IMR-90 (cell line): ENCODE data around the gene VAV3. TPM values are rescaled to one million over a fixed set of nuclear protein-coding genes. Genes with fewer than 3 reads are reported as not detected.

ENCODE experiments used
- ATAC-seq: fragments of 200-7000 bp; cut with Tn5 transposase; 2 replicates; pipeline ENCODE4 v1.9.1; 2020; ENCODE audit warnings: low read depth, mild to moderate bottlenecking, moderate library complexity
- BruUV-seq: library from RNA; stranded (reverse); fragments of 400-500 nt; replicated peaks from 2 replicates; lab custom pipeline; 2021; lab: Mats Ljungman, UMichigan
- CTCF ChIA-PET: fragments of 300-600 bp; formaldehyde crosslinking; extraction: SDS; loops from one replicate; lab custom pipeline; 2021; ENCODE audit warnings: antibody characterized with exemption; lab: Yijun Ruan, JAX
- POLR2A ChIA-PET: fragments of 300-600 bp; sonication (Branson Sonifier 250); formaldehyde crosslinking; loops from one replicate; lab custom pipeline; 2022; ENCODE audit warnings: antibody characterized with exemption; ENCODE audit not compliant: unreplicated experiment; lab: Charles Lee
- DNase-seq: peaks from one replicate; pipeline ENCODE4 v3.0.0; 2013
- H2AFZ ChIP-seq: replicated peaks from 2 replicates; pipeline ENCODE3; 2013; ENCODE audit warnings: low read length, mild to moderate bottlenecking; ENCODE audit not compliant: poor library complexity
- H2AK5ac ChIP-seq: 2 replicates; pipeline ENCODE4 v1.6.1; 2013; ENCODE audit warnings: low read depth, low read length, inconsistent platforms
- H2AK9ac ChIP-seq: replicated peaks from 2 replicates; pipeline ENCODE3; 2013; ENCODE audit warnings: mild to moderate bottlenecking, low read depth, low read length, moderate library complexity; ENCODE audit not compliant: poor library complexity
- H2BK120ac ChIP-seq: 2 replicates; pipeline ENCODE4 v1.6.1; 2013; ENCODE audit warnings: low read depth, low read length, inconsistent platforms
- H2BK15ac ChIP-seq: 3 replicates; pipeline ENCODE4 v1.6.1; 2013; ENCODE audit warnings: low read depth, low read length, inconsistent platforms
- H2BK20ac ChIP-seq: 2 replicates; pipeline ENCODE4 v1.6.1; 2013; ENCODE audit warnings: low read depth, mild to moderate bottlenecking, inconsistent platforms, low read length, moderate library complexity
- H2BK5ac ChIP-seq: 2 replicates; pipeline ENCODE4 v1.6.1; 2013; ENCODE audit warnings: mild to moderate bottlenecking, low read depth, low read length, inconsistent platforms; ENCODE audit not compliant: poor library complexity, severe bottlenecking
- H3K14ac ChIP-seq: replicated peaks from 2 replicates; pipeline ENCODE4 v1.6.1; 2013; ENCODE audit warnings: low read depth, low read length, inconsistent platforms
- H3K18ac ChIP-seq: 2 replicates; pipeline ENCODE4 v1.6.1; 2013; ENCODE audit warnings: low read depth, low read length, control low read depth
- H3K23ac ChIP-seq: 2 replicates; pipeline ENCODE4 v1.6.1; 2013; ENCODE audit warnings: low read depth, low read length, inconsistent platforms
- H3K27ac ChIP-seq: 2 replicates; pipeline ENCODE4 v1.5.1; 2013; ENCODE audit warnings: mild to moderate bottlenecking, control low read depth, low read length; ENCODE audit not compliant: insufficient read depth
- H3K27me3 ChIP-seq: 2 replicates; pipeline ENCODE4 v1.6.1; 2013; ENCODE audit warnings: low read length; ENCODE audit not compliant: control insufficient read depth, insufficient read depth
- H3K36me3 ChIP-seq: 2 replicates; pipeline ENCODE4 v1.6.1; 2013; ENCODE audit warnings: low read length, mixed read lengths; ENCODE audit not compliant: control insufficient read depth, insufficient read depth
- H3K4ac ChIP-seq: 2 replicates; pipeline ENCODE4 v1.6.1; 2013; ENCODE audit warnings: low read depth, low read length, inconsistent platforms
- H3K4me1 ChIP-seq: 2 replicates; pipeline ENCODE4 v1.6.1; 2013; ENCODE audit warnings: low read length, mixed read lengths; ENCODE audit not compliant: control insufficient read depth, insufficient read depth
- H3K4me2 ChIP-seq: 2 replicates; pipeline ENCODE4 v1.6.1; 2013; ENCODE audit warnings: low read depth, mild to moderate bottlenecking, control low read depth, low read length, moderate library complexity
- H3K4me3 ChIP-seq: 2 replicates; pipeline ENCODE4 v1.5.1; 2013; ENCODE audit warnings: low read depth, mild to moderate bottlenecking, control low read depth, low read length, moderate library complexity; ENCODE audit not compliant: insufficient read depth
- H3K56ac ChIP-seq: 2 replicates; pipeline ENCODE4 v1.6.1; 2013; ENCODE audit warnings: low read length, inconsistent platforms; ENCODE audit not compliant: insufficient read depth; ENCODE audit errors: extremely low read depth
- H3K79me1 ChIP-seq, 2 experiments: 2 replicates each; pipeline ENCODE4 v1.6.1; 2013; ENCODE audit warnings: low read length in 2 of 2, inconsistent platforms in 1 of 2, low read depth in 1 of 2
- H3K9ac ChIP-seq: 2 replicates; pipeline ENCODE4 v1.6.1; 2013; ENCODE audit warnings: low read depth, low read length, control low read depth
- H3K9me1 ChIP-seq: 2 replicates; pipeline ENCODE4 v1.6.1; 2013; ENCODE audit warnings: low read length, inconsistent platforms; ENCODE audit not compliant: insufficient read depth
- H3K9me3 ChIP-seq: 2 replicates; pipeline ENCODE4 v1.6.1; 2013; ENCODE audit warnings: low read length; ENCODE audit not compliant: control insufficient read depth, insufficient read depth
- H4K20me1 ChIP-seq: 2 replicates; pipeline ENCODE4 v1.6.1; 2013; ENCODE audit warnings: low read length, inconsistent platforms; ENCODE audit not compliant: insufficient read depth
- H4K5ac ChIP-seq: 2 replicates; pipeline ENCODE4 v1.6.1; 2013; ENCODE audit warnings: mild to moderate bottlenecking, low read depth, low read length, control low read depth
- H4K8ac ChIP-seq, 2 experiments: 2 replicates each; pipeline ENCODE4 v1.6.1; 2013; ENCODE audit warnings: low read depth in 2 of 2, low read length in 2 of 2, control low read depth in 1 of 2, inconsistent platforms in 1 of 2
- H4K91ac ChIP-seq: 2 replicates; pipeline ENCODE4 v1.6.1; 2013; ENCODE audit warnings: low read depth, low read length, inconsistent platforms; ENCODE audit not compliant: insufficient read depth
- BHLHE40 ChIP-seq: fragments of 150-350 bp; IDR thresholded peaks from 2 replicates; pipeline ENCODE4 v1.6.1; 2016; ENCODE audit warnings: mild to moderate bottlenecking, low read depth, low read length
- CEBPB ChIP-seq: IDR thresholded peaks from 2 replicates; pipeline ENCODE4 v1.6.1; 2012; ENCODE audit warnings: low read depth, low read length, improper control_type of control experiment
- CHD1 ChIP-seq: IDR thresholded peaks from 2 replicates; pipeline ENCODE4 v1.6.1; 2012; ENCODE audit warnings: low read depth, low read length, improper control_type of control experiment
- CTCF ChIP-seq: conservative IDR thresholded peaks from 2 replicates; pipeline ENCODE4 v1.5.1; 2012; ENCODE audit warnings: mild to moderate bottlenecking, low read depth, low read length, improper control_type of control experiment
- ELK1 ChIP-seq: fragments of 150-350 bp; IDR thresholded peaks from 2 replicates; pipeline ENCODE4 v1.6.1; 2016; ENCODE audit warnings: low read depth, mild to moderate bottlenecking, low read length, moderate library complexity, borderline replicate concordance
- FOS ChIP-seq: fragments of 150-350 bp; IDR thresholded peaks from 2 replicates; pipeline ENCODE4 v1.6.1; 2016; ENCODE audit warnings: low read depth, low read length
- MAFK ChIP-seq: IDR thresholded peaks from 2 replicates; pipeline ENCODE4 v1.6.1; 2012; ENCODE audit warnings: low read depth, low read length, improper control_type of control experiment
- MAZ ChIP-seq: IDR thresholded peaks from 2 replicates; pipeline ENCODE4 v1.6.1; 2012; ENCODE audit warnings: low read depth, mild to moderate bottlenecking, low read length, improper control_type of control experiment, moderate library complexity, borderline replicate concordance
- MXI1 ChIP-seq: IDR thresholded peaks from 2 replicates; pipeline ENCODE4 v1.6.1; 2012; ENCODE audit warnings: low read depth, mild to moderate bottlenecking, low read length, moderate library complexity, borderline replicate concordance
- NFE2L2 ChIP-seq: fragments of 150-350 bp; IDR thresholded peaks from 2 replicates; pipeline ENCODE4 v1.6.1; 2016; ENCODE audit warnings: low read depth, mild to moderate bottlenecking, low read length
- RAD21 ChIP-seq: IDR thresholded peaks from 2 replicates; pipeline ENCODE4 v1.6.1; 2012; ENCODE audit warnings: low read length, improper control_type of control experiment
- RFX5 ChIP-seq: IDR thresholded peaks from 2 replicates; pipeline ENCODE4 v1.8.0; 2012; ENCODE audit warnings: low read depth, mild to moderate bottlenecking, low read length, moderate library complexity
- SMC3 ChIP-seq: fragments of 150-350 bp; IDR thresholded peaks from 2 replicates; pipeline ENCODE4 v1.6.1; 2016; ENCODE audit warnings: low read depth, mild to moderate bottlenecking, antibody characterized with exemption, low read length, moderate library complexity
- USF2 ChIP-seq: fragments of 150-350 bp; IDR thresholded peaks from 2 replicates; pipeline ENCODE4 v1.6.1; 2017; ENCODE audit warnings: mild to moderate bottlenecking, antibody characterized with exemption, low read length, low read depth
- WGBS, 2 experiments: methylation state at CpG; one replicate each; pipeline versions ENCODE4 v1.1.5 to v1.1.7; 2013; ENCODE audit warnings: missing lambda C conversion rate in 2 of 2; ENCODE audit not compliant: insufficient read length in 1 of 2; ENCODE audit errors: extremely low coverage in 2 of 2; 5-methylcytosine and 5-hydroxymethylcytosine counted together
- dilution Hi-C: fragments of 300-500 bp; cut with HindIII; formaldehyde crosslinking; loops from one replicate; pipeline ENCODE4 v1.14.3; 2018; ENCODE audit warnings: low sequenced_read_pairs; ENCODE audit not compliant: unreplicated experiment
- in situ Hi-C: fragments of 300-500 bp; cut with MboI; formaldehyde crosslinking; loops from 3 replicates; pipeline ENCODE4 v1.14.3; 2019; ENCODE audit warnings: low sequenced_read_pairs, inconsistent platforms, mixed read lengths
- intact Hi-C: fragments of 100-400 bp; cut with micrococcal nuclease; formaldehyde crosslinking; loops from 2 replicates; pipeline ENCODE4 v1.10.0; 2022
- polyA plus RNA-seq, 3 experiments: library from polyadenylated mRNA; depleted of rRNA; stranded (reverse); fragments of >200 nt; gene quantifications; 2 replicates each; pipeline ENCODE4 v1.2.3, GENCODE V29; 2012; ENCODE audit warnings: low replicate concordance in 1 of 3
- total RNA-seq: library from RNA; depleted of rRNA; stranded (reverse); fragments of >200 nt; gene quantifications from 2 replicates; pipeline ENCODE4 v1.2.3, GENCODE V29; 2012

The VAV3 gene
- total and polyA plus RNA-seq, 2 of the 4 experiments (the other 2 are of a cell fraction), result 0.12 to 0.18 TPM

- H3K79me1 ChIP-seq, result no peaks in the 10 kb centered on the region
- no TSS peak for BruUV-seq
- ATAC-seq, result no peak
- H3K4me2 ChIP-seq, result no peak overlapping the region
- no peaks in the 10 kb centered on the region for H3K27me3 ChIP-seq
- no peak overlapping the region for H3K18ac ChIP-seq
- DNase-seq, result no peak
- dilution Hi-C loops, result no loop called here
- no peak overlapping the region for H3K14ac ChIP-seq
- WGBS, 2 experiments, result 0% methylated on average over 1 of the region's 6 CpGs; no CpG with 5 or more reads in 1 of the 2 experiments
- in situ Hi-C loops, result no loop called here
- H3K9ac ChIP-seq, result no peak overlapping the region
- no peak overlapping the region for H4K8ac ChIP-seq
- H3K4ac ChIP-seq, result no peak overlapping the region
- ChIA-PET CTCF (no interaction called here), POLR2A (no interaction called here)
- no peak overlapping the region for H2BK15ac ChIP-seq
- no peak for TF ChIP-seq CTCF
- TF ChIP-seq RAD21, result no peak
- TF ChIP-seq MAFK, result no peak
- TF ChIP-seq BHLHE40, result no peak
- TF ChIP-seq USF2, result no peak
- TF ChIP-seq ELK1, result no peak
- TF ChIP-seq SMC3, result no peak
- no peak for TF ChIP-seq FOS
- TF ChIP-seq CEBPB, result no peak
- TF ChIP-seq MAZ, result no peak
- TF ChIP-seq MXI1, result no peak
- TF ChIP-seq CHD1, result no peak
- TF ChIP-seq NFE2L2, result no peak
- no peak for TF ChIP-seq RFX5
- no peaks in the 10 kb centered on the region for H3K9me1 ChIP-seq
- H4K20me1 ChIP-seq, result no peaks in the 10 kb centered on the region
- H3K4me1 ChIP-seq, result no peaks in the 10 kb centered on the region
- H3K36me3 ChIP-seq, result no peaks in the 10 kb centered on the region
- no peak overlapping the region for H3K23ac ChIP-seq
- no peak overlapping the region for H2AK9ac ChIP-seq
- no peak overlapping the region for H4K5ac ChIP-seq
- no peak overlapping the region for H2AK5ac ChIP-seq
- H3K27ac ChIP-seq, result no peak overlapping the region
- no peak overlapping the region for H2AFZ ChIP-seq
- no peak overlapping the region for H4K91ac ChIP-seq
- no peak overlapping the region for H2BK20ac ChIP-seq
- H2BK5ac ChIP-seq, result no peak overlapping the region
- no peak overlapping the region for H3K4me3 ChIP-seq
- H2BK120ac ChIP-seq, result no peak overlapping the region
- no peaks in the 10 kb centered on the region for H3K9me3 ChIP-seq
- no peak overlapping the region for H3K56ac ChIP-seq
- intact Hi-C loops, result no loop called here
Measured at GRCh38 chr1:107535091-107535490, 429.9 kb downstream of the VAV3 start.
